Measurements from ENCODE around the gene NELFB. TPM values are rescaled to one million over a fixed set of nuclear protein-coding genes. Genes with fewer than 3 reads are reported as not detected.

The NELFB gene
- total and polyA plus RNA-seq, 2 donors (not counting 1 experiment from before 2014, with no cell fraction given): 53.7 to 55.8 TPM

- Histone ChIP-seq H3K4me2 (replicated peaks; ENCODE audit: low read depth, low read length, poor library complexity, severe bottlenecking) (peak overlapping the region; percentile 94), H2AFZ (ENCODE audit: insufficient read depth, low read depth, low read length, poor library complexity, severe bottlenecking) (peak overlapping the region; percentile 64), H3K9ac (ENCODE audit: low read length) (peak overlapping the region; percentile 43), H3K4me3 (ENCODE audit: control extremely low read depth in 1 of 5, extremely low read depth in 1 of 5, insufficient read depth in 1 of 5, low read depth in 2 of 5, low read length in 4 of 5) (peak overlapping the region in 3 of 5 experiments; percentile 25 to 58 (median 29)), H3K36me3 (replicated peaks in 1 of 2; ENCODE audit: control extremely low read depth in 1 of 2, control insufficient read depth in 1 of 2, extremely low read depth in 1 of 2, insufficient read depth in 2 of 2, low read length in 1 of 2) (no peaks in the 10 kb centered on the region), H3K79me2 (ENCODE audit: control insufficient read depth, insufficient read depth, low read length) (no peaks in the 10 kb centered on the region), H3K27ac (ENCODE audit: low read length in 2 of 2) (no peak overlapping the region), H3K4me1 (ENCODE audit: control insufficient read depth in 2 of 2, insufficient read depth in 2 of 2, low read length in 2 of 2) (peaks cover 42 to 45% of the 10 kb centered on the region in 2 donors), H3K27me3 (replicated peaks in 1 of 4; ENCODE audit: control extremely low read depth in 1 of 4, control insufficient read depth in 3 of 4, insufficient read depth in 4 of 4, low read length in 3 of 4) (peaks cover 0 to 67% (median 40%) of the 10 kb centered on the region in 4 experiments), H4K20me1 (ENCODE audit: control insufficient read depth, insufficient read depth, low read length, poor library complexity, severe bottlenecking) (peaks cover 13% of the 10 kb centered on the region), H3K9me3 (ENCODE audit: control extremely low read depth in 1 of 3, control insufficient read depth in 2 of 3, insufficient read depth in 1 of 3, low read length in 2 of 3) (peaks cover 0 to 25% (median 0%) of the 10 kb centered on the region in 3 donors)
- POLR2A ChIA-PET: interaction anchor here (0.7 kb wide), 2 partner anchors 100 to 1008 kb away, joined by 5 to 6 read pairs; partner anchors contain the start of gene TPRN
- DNase-seq (no peak), ATAC-seq (ENCODE audit: low read depth) (no peak)
- no peak for TF ChIP-seq CTCF (IDR thresholded peaks at IDR 0.05)
- peak; percentile 97 for TF ChIP-seq EZH2 (IDR thresholded peaks at IDR 0.05; ENCODE audit: borderline replicate concordance, insufficient read depth, low read depth, low read length, poor library complexity, severe bottlenecking)
- CTCF ChIA-PET: interaction anchor here (4.1 kb wide), 1 partner anchor 20 kb away, joined by 25 read pairs; no protein-coding TSS in a partner anchor
- intact Hi-C loops (cut with micrococcal nuclease): no loop called here
- H3K27me3 Mint-ChIP-seq: peaks cover 18% of the 10 kb centered on the region
- H3K4me1 Mint-ChIP-seq: peaks cover 23% of the 10 kb centered on the region
- 0% methylated on average over 10 of the region's 25 CpGs for WGBS (ENCODE audit: insufficient coverage)
- H3K4me3 Mint-ChIP-seq: peak overlapping the region; percentile 83
- H3K27ac Mint-ChIP-seq: peak overlapping the region; percentile 59
- no peaks in the 10 kb centered on the region for H3K9me3 Mint-ChIP-seq (ENCODE audit: insufficient read depth)
Observed at GRCh38 chr9:137300567-137301080, 45.5 kb downstream of the NELFB start.

Data from B cell (primary cell).